Measurements from ENCODE around the gene LSM4. TPM values are rescaled to one million over a fixed set of nuclear protein-coding genes. Genes with fewer than 3 reads are reported as not detected.

LSM4 gene
- total and polyA plus RNA-seq, 2 of the 13 experiments (the other 11 are each of a cell fraction or from before 2014, with no cell fraction given) = 65.8 to 166 TPM

GRCh38 chr19:18279516-18280246 lies 43.2 kb downstream of the LSM4 start (continued):
- peak; percentile 76 for TF ChIP-seq ZNF687 (CRISPR knock-in tag; IDR thresholded peaks at IDR 0.05)
- TF ChIP-seq CHD4 (IDR thresholded peaks at IDR 0.05; ENCODE audit: borderline replicate concordance, low read length) = peak; percentile 3; the same call in 1 of the 2 replicates
- TF ChIP-seq GTF3A (CRISPR knock-in tag; conservative IDR thresholded peaks at IDR 0.05) = 0 out of 2 replicates have a peak, but pooled peaks have one; percentile 37
- no peak for TF ChIP-seq ZNF562 (CRISPR knock-in tag; IDR thresholded peaks at IDR 0.05; ENCODE audit: borderline replicate concordance)
- TF ChIP-seq ZNF318 (CRISPR knock-in tag; IDR thresholded peaks at IDR 0.05) = no peak; the same call in 1 of the 2 replicates
- TF ChIP-seq DNMT3B (CRISPR knock-in tag; conservative IDR thresholded peaks at IDR 0.05) = no peak
- TF ChIP-seq MAZ (IDR thresholded peaks at IDR 0.05; ENCODE audit: borderline replicate concordance, low read depth, low read length) = peak; percentile 84
- peak; percentile 83 for TF ChIP-seq MAZ (CRISPR knock-in tag; IDR thresholded peaks at IDR 0.05; ENCODE audit: low read depth)
- TF ChIP-seq ZNF274 (CRISPR knock-in tag; IDR thresholded peaks at IDR 0.05) = no peak
- no peak; the same call in 1 of the 2 replicates for TF ChIP-seq TOPORS (CRISPR knock-in tag; IDR thresholded peaks at IDR 0.05)
- TF ChIP-seq NRL (CRISPR knock-in tag; IDR thresholded peaks at IDR 0.05; ENCODE audit: borderline replicate concordance) = no peak
- peak; percentile 5; the same call in 1 of the 2 replicates for TF ChIP-seq ARNTL (CRISPR knock-in tag; IDR thresholded peaks at IDR 0.05)
- no peak for TF ChIP-seq NFE2 (CRISPR knock-in tag; IDR thresholded peaks at IDR 0.05)
- no peak for TF ChIP-seq ZNF354B (CRISPR knock-in tag; IDR thresholded peaks at IDR 0.05)
- no peak for TF ChIP-seq ZNF382 (CRISPR knock-in tag; IDR thresholded peaks at IDR 0.05; ENCODE audit: borderline replicate concordance)
- TF ChIP-seq ZNF337 (CRISPR knock-in tag; IDR thresholded peaks at IDR 0.05; ENCODE audit: borderline replicate concordance, low read depth) = no peak
- peak; percentile 73; the same call in 1 of the 2 replicates for TF ChIP-seq SP5 (CRISPR knock-in tag; IDR thresholded peaks at IDR 0.05; ENCODE audit: borderline replicate concordance, low read depth)
- TF ChIP-seq ZNF850 (CRISPR knock-in tag; conservative IDR thresholded peaks at IDR 0.05) = peak; percentile 65; the same call in 1 of the 2 replicates
